Naive thymus-derived CD8-positive, alpha-beta T cell (primary cell): ENCODE results near the gene PSMC4. TPM values are rescaled to one million over a fixed set of nuclear protein-coding genes. Genes with fewer than 3 reads are reported as not detected.
A peak's percentile ranks its signal among the peaks of the same experiment; 100 is the strongest.

Experiments
- ATAC-seq, 2 donors: fragments of 150-1000 bp; cut with Tn5 transposase in 1 of 2; sonication (Bioruptor Pico), chemical (Tn5 transposase) in 1 of 2; 1 replicate in 1 of 2; 2 replicates in 1 of 2; pipeline ENCODE4 v1.10.0; 2021; ENCODE audit warnings: mild to moderate bottlenecking in 2 of 2, moderate library complexity in 2 of 2
- POLR2A ChIA-PET: fragments of 350-600 bp; sonication (Branson Sonifier 250); formaldehyde crosslinking; loops from one replicate; lab custom pipeline; 2021; ENCODE audit warnings: antibody characterized with exemption; lab: Charles Lee
- DNase-seq, 10 donors: peaks; one replicate each; pipeline versions ENCODE4 v3.0.0 to v3.0.0-alpha.2; 2020 to 2022
- H3K27ac Mint-ChIP-seq, 10 donors: one replicate each; pipeline ENCODE4 v1.8.0; 2020 to 2022; ENCODE audit warnings: mild to moderate bottlenecking in 10 of 10, mixed read lengths in 10 of 10, moderate library complexity in 4 of 10, inconsistent platforms in 1 of 10
- H3K27me3 Mint-ChIP-seq, 5 donors: one replicate each; pipeline ENCODE4 v1.8.0; 2021 to 2022; ENCODE audit warnings: mixed read lengths in 5 of 5
- H3K36me3 Mint-ChIP-seq, 3 donors: one replicate each; pipeline ENCODE4 v1.8.0; 2020 to 2022; ENCODE audit warnings: mixed read lengths in 3 of 3, mild to moderate bottlenecking in 2 of 3, inconsistent platforms in 1 of 3
- H3K4me1 Mint-ChIP-seq, 4 donors: one replicate each; pipeline ENCODE4 v1.8.0; 2021 to 2022; ENCODE audit warnings: mixed read lengths in 4 of 4
- H3K4me3 Mint-ChIP-seq, 10 donors: one replicate each; pipeline ENCODE4 v1.8.0; 2020 to 2022; ENCODE audit warnings: mild to moderate bottlenecking in 10 of 10, mixed read lengths in 10 of 10, moderate library complexity in 6 of 10, inconsistent platforms in 1 of 10
- H3K9me3 Mint-ChIP-seq, 9 donors: one replicate each; pipeline ENCODE4 v1.8.0; 2020 to 2022; ENCODE audit warnings: mixed read lengths in 9 of 9, mild to moderate bottlenecking in 3 of 9, inconsistent platforms in 1 of 9, moderate library complexity in 1 of 9
- polyA plus RNA-seq, 3 donors: library from polyadenylated mRNA; unstranded; fragments of 300-500 nt; fragmentation: Illumina TruSeq; gene quantifications; one replicate each; pipeline ENCODE4 v1.2.3, GENCODE V29; 2021
- total RNA-seq, 8 experiments: library from RNA in 2 of 8; stranded (reverse) in 2 of 8; gene quantifications; one replicate each; pipeline ENCODE4 v1.2.3 and lab custom pipeline; 2021 to 2026

The PSMC4 gene
- total and polyA plus RNA-seq, 5 experiments from 2014 or later = 38.7 to 80.4 (median 71.3) TPM

DNA sequence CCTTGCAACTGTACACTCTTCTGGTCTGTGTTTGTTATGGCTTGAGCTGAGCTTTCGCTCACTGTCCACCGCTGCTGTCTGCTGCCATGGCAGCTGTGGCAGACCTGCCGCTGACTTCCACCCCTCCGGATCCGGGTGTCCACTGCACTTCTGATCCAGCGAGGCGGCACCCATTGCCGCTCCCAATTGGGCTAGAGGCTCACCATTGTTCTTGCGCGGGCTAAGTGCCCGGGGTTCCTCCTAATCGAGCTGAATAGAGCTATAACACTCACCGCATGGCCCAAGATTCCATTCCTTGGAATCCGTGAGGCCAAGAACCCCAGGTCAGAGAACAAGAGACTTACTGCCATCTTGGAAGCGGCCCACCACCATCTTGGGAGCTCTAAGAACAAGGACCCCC is 2.2 kb upstream of the PSMC4 start:
- H3K9me3 Mint-ChIP-seq = no peaks in the 10 kb centered on the region
- no peak for DNase-seq
- ATAC-seq = no peak
- H3K36me3 Mint-ChIP-seq = peaks cover 0 to 15% (median 2%) of the 10 kb centered on the region in 3 donors
- H3K4me1 Mint-ChIP-seq = peaks cover 33 to 57% (median 56%) of the 10 kb centered on the region in 4 donors
- peak overlapping the region; percentile 96 to 100 (median 100) for H3K27ac Mint-ChIP-seq
- peak overlapping the region in 8 of 10 donors; percentile 93 to 100 (median 98) for H3K4me3 Mint-ChIP-seq
- H3K27me3 Mint-ChIP-seq = no peaks in the 10 kb centered on the region
- POLR2A ChIA-PET = interaction anchor here (0.7 to 4.5 kb wide), 9 partner anchors 10 to 57 kb away, joined by 3 to 96 read pairs (median 39); no protein-coding TSS in a partner anchor

DNA sequence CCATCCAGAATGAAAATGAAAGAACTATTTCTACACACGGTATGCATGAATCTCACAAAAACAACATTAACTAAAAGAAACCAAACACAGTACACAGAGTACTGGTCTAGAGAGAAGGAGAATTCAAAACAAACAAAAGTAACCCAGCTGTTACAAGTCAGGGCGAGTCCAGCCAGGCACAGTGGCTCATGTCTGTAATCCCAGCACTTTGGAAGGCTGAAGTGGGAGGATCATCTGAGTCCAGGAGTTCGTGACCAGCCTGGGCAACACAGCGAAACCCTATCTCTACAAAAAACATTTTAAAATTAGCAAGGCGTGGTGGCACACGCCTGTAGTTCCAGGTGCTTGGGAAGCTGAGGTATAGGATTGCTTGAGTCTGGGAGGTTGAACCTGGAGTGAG is 1.7 kb upstream of the PSMC4 start:
- H3K27me3 Mint-ChIP-seq = no peaks in the 10 kb centered on the region
- H3K9me3 Mint-ChIP-seq = no peaks in the 10 kb centered on the region
- H3K36me3 Mint-ChIP-seq = peaks cover 0 to 20% (median 2%) of the 10 kb centered on the region in 3 donors
- H3K4me3 Mint-ChIP-seq = peak overlapping the region; percentile 93 to 100 (median 98)
- H3K27ac Mint-ChIP-seq = peak overlapping the region; percentile 96 to 100 (median 100)
- peaks cover 33 to 58% (median 55%) of the 10 kb centered on the region in 4 donors for H3K4me1 Mint-ChIP-seq
- ATAC-seq (no peak), DNase-seq (no peak)
- POLR2A ChIA-PET = interaction anchor here (0.7 to 4.5 kb wide), 11 partner anchors 11 to 157 kb away, joined by 3 to 96 read pairs (median 19); no protein-coding TSS in a partner anchor

DNA sequence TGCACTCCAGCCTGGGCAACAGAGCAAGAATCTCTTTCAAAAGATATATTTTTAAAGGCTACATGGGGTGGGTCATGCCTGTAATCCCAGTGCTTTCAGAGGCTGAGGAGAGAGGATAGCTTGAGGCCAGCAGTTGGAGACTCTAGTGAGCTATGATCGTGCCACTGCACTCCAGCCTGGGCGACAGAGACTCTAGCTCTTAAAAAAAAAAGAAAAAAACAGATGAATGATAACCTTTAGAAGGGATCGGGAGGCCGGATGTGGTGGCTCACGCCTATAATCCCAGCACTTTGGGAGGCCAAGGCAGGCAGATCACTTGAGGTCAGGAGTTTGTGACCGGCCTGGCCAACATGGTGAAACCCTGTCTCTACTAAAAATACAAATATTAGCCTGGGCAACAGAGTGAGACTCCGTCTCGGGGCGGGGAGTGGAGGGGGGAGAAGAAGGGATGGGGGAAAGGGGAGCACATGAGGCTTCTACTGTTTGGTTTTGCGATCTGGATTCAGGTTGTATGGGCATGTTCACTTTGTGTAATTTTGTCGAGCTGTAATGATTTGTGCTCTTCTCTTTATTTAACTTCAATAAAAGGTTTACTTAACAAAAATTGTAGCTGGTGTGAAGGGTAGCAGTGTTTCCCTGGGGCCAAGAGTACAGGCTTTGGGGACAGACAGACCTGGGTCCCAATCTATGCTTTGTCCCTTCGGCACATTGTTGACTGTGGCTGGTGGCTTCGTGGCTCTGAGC is 1.1 kb upstream of the PSMC4 start:
- Mint-ChIP-seq H3K27me3 (no peaks in the 10 kb centered on the region), H3K27ac (peak overlapping the region; percentile 96 to 100 (median 100)), H3K4me3 (peak overlapping the region; percentile 93 to 100 (median 98)), H3K36me3 (peaks cover 0 to 26% (median 6%) of the 10 kb centered on the region in 3 donors), H3K9me3 (no peaks in the 10 kb centered on the region), H3K4me1 (peaks cover 33 to 58% (median 56%) of the 10 kb centered on the region in 4 donors)
- ATAC-seq (no peak), DNase-seq (peak in 1 of 10 donors; percentile 16)
- POLR2A ChIA-PET = interaction anchor here (0.7 to 4.5 kb wide), 25 partner anchors 9 to 525 kb away, joined by 3 to 96 read pairs (median 8); partner anchors contain the start of genes DYRK1B, FBL, SUPT5H and ZNF546

GRCh38 chr19:39970425-39970674 is 615 bp upstream of the PSMC4 start:
- ATAC-seq = peak; percentile 39 to 48
- DNase-seq = no peak
- Mint-ChIP-seq H3K4me1 (peaks cover 33 to 59% (median 56%) of the 10 kb centered on the region in 4 donors), H3K27ac (peak overlapping the region; percentile 96 to 100 (median 100)), H3K27me3 (no peaks in the 10 kb centered on the region), H3K4me3 (peak overlapping the region; percentile 93 to 100 (median 98)), H3K36me3 (peaks cover under 1 to 30% (median 9%) of the 10 kb centered on the region in 3 donors), H3K9me3 (no peaks in the 10 kb centered on the region)
- POLR2A ChIA-PET = interaction anchor here (0.7 to 4.5 kb wide), 25 partner anchors 9 to 525 kb away, joined by 3 to 96 read pairs (median 8); partner anchors contain the start of genes DYRK1B, FBL, SUPT5H and ZNF546

DNA sequence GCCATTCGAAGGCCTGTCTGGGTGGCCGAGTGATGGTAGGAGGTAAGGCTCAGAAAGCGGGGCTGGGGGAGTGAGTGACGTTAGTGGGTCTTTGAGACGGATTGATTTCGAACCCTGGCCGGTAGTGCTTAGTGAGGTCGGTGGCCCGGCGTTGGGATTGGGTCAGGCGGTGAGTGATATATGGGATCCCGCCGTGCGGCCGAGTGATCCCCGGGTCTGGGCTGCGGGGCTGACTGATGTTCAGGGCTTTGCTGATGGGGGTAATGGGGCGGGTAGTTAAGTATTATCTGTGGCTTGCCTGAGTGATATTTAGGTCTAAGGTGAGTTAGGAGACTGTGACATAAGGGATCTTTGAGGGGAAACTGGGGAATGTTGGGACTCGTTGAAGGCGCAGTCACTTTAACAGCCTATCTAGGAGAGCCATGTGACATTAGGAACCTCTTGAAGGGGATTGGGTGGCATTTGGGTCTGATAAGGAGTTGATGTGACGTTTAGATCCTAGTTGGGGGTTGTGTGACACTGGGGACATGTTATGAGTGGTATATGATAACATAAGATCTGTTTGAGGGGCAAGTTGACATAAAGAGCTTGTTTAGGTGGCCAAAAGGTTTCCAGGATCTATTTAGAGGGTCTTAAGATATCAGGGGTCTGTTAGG is 543 bp downstream of the PSMC4 start:
- no peak for DNase-seq
- Mint-ChIP-seq H3K9me3 (no peaks in the 10 kb centered on the region), H3K4me3 (peak overlapping the region; percentile 93 to 100 (median 98)), H3K4me1 (peaks cover 33 to 62% (median 56%) of the 10 kb centered on the region in 4 donors), H3K27ac (peak overlapping the region; percentile 96 to 100 (median 100)), H3K27me3 (no peaks in the 10 kb centered on the region), H3K36me3 (peaks cover 4 to 38% (median 14%) of the 10 kb centered on the region in 3 donors)
- no peak for ATAC-seq
- POLR2A ChIA-PET = interaction anchor here (0.6 to 4.5 kb wide), 17 partner anchors 9 to 179 kb away, joined by 4 to 96 read pairs (median 8); partner anchors contain the start of genes DYRK1B, ZNF546 and ZNF780A

- ATAC-seq = no peak
- Mint-ChIP-seq H3K27ac (peak overlapping the region in 5 of 10 donors; percentile 17 to 73 (median 33)), H3K36me3 (peaks cover 4 to 65% (median 24%) of the 10 kb centered on the region in 3 donors), H3K9me3 (no peaks in the 10 kb centered on the region), H3K4me1 (peaks cover 25 to 47% (median 36%) of the 10 kb centered on the region in 4 donors), H3K27me3 (no peaks in the 10 kb centered on the region), H3K4me3 (peak overlapping the region in 1 of 10 donors; percentile 69)
- POLR2A ChIA-PET = interaction anchor here (0.6 to 2.2 kb wide), 3 partner anchors 11 to 22 kb away, joined by 3 to 5 read pairs (median 4); partner anchors contain the start of gene ZNF546
- DNase-seq = no peak
Measured at GRCh38 chr19:39974377-39975155, 3.6 kb downstream of the PSMC4 start.

GRCh38 chr19:39982883-39983282 is 11.9 kb downstream of the PSMC4 start:
- Mint-ChIP-seq H3K36me3 (peaks cover 32 to 63% (median 62%) of the 10 kb centered on the region in 3 donors), H3K27me3 (no peaks in the 10 kb centered on the region), H3K9me3 (peaks cover 0 to 42% (median 27%) of the 10 kb centered on the region in 9 donors), H3K4me1 (peaks cover 6 to 11% (median 8%) of the 10 kb centered on the region in 4 donors), H3K27ac (no peak overlapping the region), H3K4me3 (no peak overlapping the region)
- POLR2A ChIA-PET = no interaction called here
- DNase-seq (no peak), ATAC-seq (no peak)

GRCh38 chr19:39983695-39984300 is 12.8 kb downstream of the PSMC4 start:
- H3K36me3 Mint-ChIP-seq = peaks cover 32 to 65% (median 53%) of the 10 kb centered on the region in 3 donors
- H3K9me3 Mint-ChIP-seq = peaks cover 0 to 47% (median 27%) of the 10 kb centered on the region in 9 donors
- DNase-seq = no peak
- POLR2A ChIA-PET = no interaction called here
- no peak for ATAC-seq
- H3K4me1 Mint-ChIP-seq = peaks cover 4 to 11% (median 9%) of the 10 kb centered on the region in 4 donors
- H3K4me3 Mint-ChIP-seq = peak overlapping the region in 1 of 10 donors; percentile 29
- no peaks in the 10 kb centered on the region for H3K27me3 Mint-ChIP-seq
- H3K27ac Mint-ChIP-seq = peak overlapping the region in 1 of 10 donors; percentile 55

- peak overlapping the region in 1 of 10 donors; percentile 58 for H3K27ac Mint-ChIP-seq
- DNase-seq (no peak), ATAC-seq (no peak)
- POLR2A ChIA-PET = interaction anchor here (1.0 kb wide), 1 partner anchor 12 kb away, joined by 3 read pairs; no protein-coding TSS in a partner anchor
- no peaks in the 10 kb centered on the region for H3K27me3 Mint-ChIP-seq
- H3K4me1 Mint-ChIP-seq = peaks cover 7 to 35% (median 31%) of the 10 kb centered on the region in 4 donors
- H3K36me3 Mint-ChIP-seq = peaks cover 27 to 49% (median 32%) of the 10 kb centered on the region in 3 donors
- no peak overlapping the region for H3K4me3 Mint-ChIP-seq
- H3K9me3 Mint-ChIP-seq = peaks cover 0 to 47% (median 27%) of the 10 kb centered on the region in 9 donors
Measured at GRCh38 chr19:39986643-39987042, 15.7 kb downstream of the PSMC4 start.

DNA sequence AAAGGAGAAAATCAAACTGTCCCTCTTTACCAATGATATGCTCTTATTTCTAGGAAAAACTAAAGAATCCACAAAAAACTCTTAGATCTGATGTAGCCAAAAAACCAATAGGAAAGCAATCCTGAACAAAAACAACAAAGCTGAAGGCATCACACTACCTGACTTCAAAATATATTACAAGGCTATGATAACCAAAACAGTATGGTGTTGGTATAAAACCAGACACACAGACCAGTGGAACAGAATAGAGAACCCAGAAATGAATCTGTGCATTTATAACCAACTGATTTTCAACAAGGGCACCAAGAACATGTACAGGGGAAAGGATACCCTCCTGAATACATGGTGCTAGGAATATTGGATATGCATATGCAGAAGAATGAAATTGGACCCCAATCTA is 16.2 kb downstream of the PSMC4 start:
- H3K4me1 Mint-ChIP-seq = peaks cover 10 to 40% (median 33%) of the 10 kb centered on the region in 4 donors
- peaks cover 23 to 46% (median 32%) of the 10 kb centered on the region in 3 donors for H3K36me3 Mint-ChIP-seq
- no peak overlapping the region for H3K4me3 Mint-ChIP-seq
- POLR2A ChIA-PET = interaction anchor here (0.7 kb wide), 1 partner anchor 8 kb away, joined by 4 read pairs; no protein-coding TSS in a partner anchor
- DNase-seq (no peak), ATAC-seq (no peak)
- no peak overlapping the region for H3K27ac Mint-ChIP-seq
- H3K27me3 Mint-ChIP-seq = no peaks in the 10 kb centered on the region
- peaks cover 0 to 47% (median 27%) of the 10 kb centered on the region in 9 donors for H3K9me3 Mint-ChIP-seq

DNA sequence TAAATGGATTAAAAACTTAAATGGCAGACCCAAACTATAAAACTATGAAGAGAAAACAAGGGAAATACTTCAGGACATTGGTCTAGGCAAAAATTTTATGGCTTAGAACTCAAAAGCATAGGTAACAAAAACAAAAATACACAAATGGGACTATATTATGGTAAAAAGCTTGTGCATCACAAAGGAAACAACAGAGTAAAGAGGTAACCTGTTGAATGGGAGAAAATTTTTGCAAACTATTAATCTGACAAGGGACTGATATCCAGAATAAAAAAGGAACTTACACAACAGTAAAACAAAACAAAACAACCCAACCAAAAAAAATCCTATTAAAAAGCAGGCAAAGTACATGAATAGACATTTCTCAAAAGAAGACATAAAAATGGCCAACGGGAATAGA is 16.6 kb downstream of the PSMC4 start:
- Mint-ChIP-seq H3K4me3 (peak overlapping the region in 1 of 10 donors; percentile 29), H3K27me3 (no peaks in the 10 kb centered on the region), H3K9me3 (peaks cover 0 to 47% (median 27%) of the 10 kb centered on the region in 9 donors), H3K36me3 (peaks cover 21 to 44% (median 32%) of the 10 kb centered on the region in 3 donors), H3K4me1 (peaks cover 11 to 44% (median 37%) of the 10 kb centered on the region in 4 donors), H3K27ac (no peak overlapping the region)
- DNase-seq (no peak), ATAC-seq (no peak)
- POLR2A ChIA-PET = interaction anchor here (0.7 kb wide), 1 partner anchor 9 kb away, joined by 4 read pairs; no protein-coding TSS in a partner anchor
